K562 (cell line): Measurements from ENCODE around the gene HRC. TPM values are rescaled to one million over a fixed set of nuclear protein-coding genes. Genes with fewer than 3 reads are reported as not detected.

ENCODE experiments used
- ARID4B ChIP-seq: sonication (generic); formaldehyde crosslinking; IDR thresholded peaks from 2 replicates; pipeline ENCODE4 v1.8.0; 2022; ENCODE audit warnings: mild to moderate bottlenecking, missing genetic modification reagents
- BRD4 ChIP-seq: fragments of 200-600 bp; sonication (generic); IDR thresholded peaks from 2 replicates; pipeline ENCODE4 v1.6.1; 2017; ENCODE audit warnings: inconsistent platforms
- CREM ChIP-seq: IDR thresholded peaks from 2 replicates; pipeline ENCODE4 v1.6.1; 2014; ENCODE audit warnings: antibody characterized with exemption, low read depth
- ESRRB ChIP-seq: fragments of 250-450 bp; sonication (Bioruptor Pico); IDR thresholded peaks from 2 replicates; pipeline ENCODE4 v1.5.0; 2020; ENCODE audit warnings: mild to moderate bottlenecking, moderate library complexity, borderline replicate concordance
- KLF16 ChIP-seq: IDR thresholded peaks from 2 replicates; pipeline ENCODE4 v1.6.1; 2016; ENCODE audit warnings: antibody characterized with exemption
- POLR2A ChIP-seq: fragments of 450-650 bp; conservative IDR thresholded peaks from 2 replicates; pipeline ENCODE4 v1.6.1; 2016
- PRDM10 ChIP-seq: fragments of 450-650 bp; IDR thresholded peaks from 2 replicates; pipeline ENCODE4 v1.6.1; 2018; ENCODE audit not compliant: partially characterized antibody
- THRB ChIP-seq: fragments of 450-650 bp; formaldehyde crosslinking; conservative IDR thresholded peaks from 2 replicates; pipeline ENCODE4 v1.4.0; 2022; ENCODE audit warnings: mild to moderate bottlenecking, missing genetic modification characterization
- USF2 ChIP-seq: sonication (generic); formaldehyde crosslinking; IDR thresholded peaks from 2 replicates; pipeline ENCODE4 v1.5.0; 2020; ENCODE audit warnings: missing genetic modification reagents
- YY1 ChIP-seq, 3 experiments: IDR thresholded peaks; 2 replicates each; pipeline ENCODE4 v1.6.1; 2011; ENCODE audit warnings: low read length in 2 of 3, mild to moderate bottlenecking in 2 of 3, moderate library complexity in 2 of 3, borderline replicate concordance in 1 of 3, control low read depth in 1 of 3, low read depth in 1 of 3; ENCODE audit not compliant: insufficient read depth in 3 of 3, insufficient replicate concordance in 2 of 3, control insufficient read depth in 1 of 3, insufficient read length in 1 of 3; ENCODE audit errors: extremely low read depth in 1 of 3
- ZBTB9 ChIP-seq: fragments of 450-650 bp; formaldehyde crosslinking; IDR thresholded peaks from 2 replicates; pipeline ENCODE4 v1.4.0; 2020; ENCODE audit warnings: mild to moderate bottlenecking, moderate library complexity
- ZNF740 ChIP-seq, 3 experiments: fragments of 200-800 bp in 1 of 3; sonication (Bioruptor generic) in 1 of 3; sonication (generic) in 1 of 3; formaldehyde crosslinking in 1 of 3; IDR thresholded peaks; 2 replicates each; pipeline versions ENCODE4 v1.6.1 to v1.8.0; 2016 to 2022; ENCODE audit warnings: mild to moderate bottlenecking in 2 of 3, missing compliant biosample characterization in 2 of 3, missing genetic modification characterization in 2 of 3, missing genetic modification reagents in 1 of 3
- ZNF778 ChIP-seq: fragments of 450-650 bp; formaldehyde crosslinking; IDR thresholded peaks from 2 replicates; pipeline ENCODE4 v1.4.0; 2020; ENCODE audit warnings: mild to moderate bottlenecking, moderate library complexity
- polyA plus RNA-seq, 8 experiments: library from polyadenylated mRNA; depleted of rRNA in 4 of 8; stranded (reverse) in 5 of 8; unstranded in 3 of 8; fragments of >200 nt; fragmentation: Nextera tagmentation in 2 of 8; fragmentation: Illumina TruSeq in 1 of 8; extraction: Ambion mirVana in 2 of 8; extraction: Trizol in 1 of 8; gene quantifications; 2 replicates each; pipeline versions ENCODE4 v1.2.1 to v1.2.3, GENCODE V29; 2011 to 2014; ENCODE audit warnings: inconsistent platforms in 1 of 8, missing spikeins in 1 of 8
- total RNA-seq, 7 experiments: library from RNA; depleted of rRNA in 6 of 7; stranded (reverse); fragments of >200 nt in 6 of 7; fragmentation: Illumina TruSeq in 2 of 7; extraction: Trizol in 2 of 7; gene quantifications; 2 replicates each; pipeline versions ENCODE4 v1.2.1 to v1.2.3, GENCODE V29; 2011 to 2021; ENCODE audit warnings: low replicate concordance in 1 of 7

HRC gene
- total and polyA plus RNA-seq, 9 of the 15 experiments (the other 6 are each of a cell fraction or from before 2014, with no cell fraction given) = 0.66 to 18.7 (median 13.1) TPM

GRCh38 chr19:49200238-49200862 is 45.2 kb upstream of the HRC start (continued):
- TF ChIP-seq YY1 (IDR thresholded peaks at IDR 0.05; ENCODE audit: borderline replicate concordance in 1 of 3, control insufficient read depth in 1 of 3, extremely low read depth in 1 of 3, insufficient read depth in 3 of 3, insufficient read length in 1 of 3, insufficient replicate concordance in 2 of 3, low read depth in 1 of 3, low read length in 2 of 3) (peak in 1 of 3 experiments; percentile 5), ZBTB9 (peak; percentile 68; the same call in 1 of the 2 replicates), ESRRB (no peak), USF2 (no peak), ARID4B (CRISPR knock-in tag) (0 out of 2 replicates have a peak, but pooled peaks have one; percentile 18), BRD4 (no peak), ZNF740 (CRISPR knock-in tag; IDR thresholded peaks at IDR 0.05) (no peak), ZNF740 (tag; IDR thresholded peaks at IDR 0.05) (no peak), THRB (no peak), KLF16 (no peak), PRDM10 (peak; percentile 6), ZNF778 (CRISPR knock-in tag) (no peak), POLR2A (peak; percentile 45; the same call in 1 of the 2 replicates), CREM (0 out of 2 replicates have a peak, but pooled peaks have one; percentile 60)
